ACC112 (cell line): ENCODE data around the gene DCLK1.

Experiments
- H2AFZ ChIP-seq: fragments of 200-600 bp; sonication (generic); one replicate; pipeline ENCODE4 v1.6.0; 2017; ENCODE audit warnings: antibody characterized with exemption, low read length; ENCODE audit not compliant: unreplicated experiment
- H3K27ac ChIP-seq: fragments of 200-600 bp; sonication (generic); 2 replicates; pipeline ENCODE4 v1.5.1; 2014; ENCODE audit warnings: low read depth, mild to moderate bottlenecking, antibody characterized with exemption, low read length, moderate library complexity
- H3K27me3 ChIP-seq: fragments of 200-600 bp; sonication (generic); 2 replicates; pipeline ENCODE4 v1.6.1; 2014; ENCODE audit warnings: mild to moderate bottlenecking, antibody characterized with exemption, low read length, moderate library complexity, mixed read lengths; ENCODE audit not compliant: insufficient read depth
- H3K36me3 ChIP-seq: fragments of 200-600 bp; sonication (generic); 2 replicates; pipeline ENCODE4 v1.6.1; 2016; ENCODE audit warnings: mild to moderate bottlenecking, antibody characterized with exemption, low read length, moderate library complexity, mixed read lengths; ENCODE audit not compliant: insufficient read depth
- H3K4me1 ChIP-seq: fragments of 200-600 bp; sonication (generic); one replicate; pipeline ENCODE4 v1.6.1; 2016; ENCODE audit warnings: low read length, mixed read lengths; ENCODE audit not compliant: insufficient read depth, unreplicated experiment, control insufficient read depth
- H3K4me3 ChIP-seq: fragments of 200-600 bp; sonication (generic); 2 replicates; pipeline ENCODE4 v1.5.1; 2014; ENCODE audit warnings: mild to moderate bottlenecking, low read depth, low read length
- H3K79me2 ChIP-seq: fragments of 200-600 bp; sonication (generic); one replicate; pipeline ENCODE4 v1.6.0; 2016; ENCODE audit warnings: low read length; ENCODE audit not compliant: control insufficient read depth, unreplicated experiment, insufficient read depth

The DCLK1 gene

DNA sequence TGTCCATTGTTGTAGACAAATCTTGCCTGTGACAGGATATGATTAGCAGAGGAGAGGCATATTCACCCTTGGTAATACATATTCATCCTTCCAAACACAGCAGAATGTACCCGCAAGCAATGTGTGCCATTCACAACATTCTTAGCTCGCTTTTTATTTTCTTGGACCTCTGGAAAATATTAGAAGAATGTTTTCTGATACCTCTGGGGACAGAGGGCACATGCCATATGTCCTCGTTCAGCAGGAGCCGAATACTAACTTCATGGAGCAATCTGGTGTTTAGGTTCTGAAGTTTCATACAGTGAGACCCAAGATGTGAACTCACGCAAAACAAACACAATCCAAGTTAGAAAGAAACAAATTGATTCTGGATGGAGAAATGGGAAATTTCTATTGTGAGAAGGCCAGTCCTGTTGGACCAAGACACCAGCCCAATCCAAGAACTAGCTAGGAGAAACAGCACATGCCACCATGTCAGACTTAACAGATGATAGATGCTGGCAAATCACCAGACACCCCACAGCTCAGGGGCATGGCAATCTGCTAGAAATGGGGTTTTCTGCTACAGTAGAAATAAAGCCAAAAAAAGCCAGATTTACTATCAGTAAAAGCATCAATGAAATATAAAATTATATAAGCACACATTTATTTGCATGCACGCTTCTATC is 297.4 kb downstream of the DCLK1 start:
- Histone ChIP-seq H3K4me1 (peaks cover 9% of the 10 kb centered on the region), H3K79me2 (no peaks in the 10 kb centered on the region), H3K4me3 (no peak overlapping the region), H3K27me3 (no peaks in the 10 kb centered on the region), H2AFZ (no peak overlapping the region), H3K36me3 (no peaks in the 10 kb centered on the region), H3K27ac (no peak overlapping the region)

DNA sequence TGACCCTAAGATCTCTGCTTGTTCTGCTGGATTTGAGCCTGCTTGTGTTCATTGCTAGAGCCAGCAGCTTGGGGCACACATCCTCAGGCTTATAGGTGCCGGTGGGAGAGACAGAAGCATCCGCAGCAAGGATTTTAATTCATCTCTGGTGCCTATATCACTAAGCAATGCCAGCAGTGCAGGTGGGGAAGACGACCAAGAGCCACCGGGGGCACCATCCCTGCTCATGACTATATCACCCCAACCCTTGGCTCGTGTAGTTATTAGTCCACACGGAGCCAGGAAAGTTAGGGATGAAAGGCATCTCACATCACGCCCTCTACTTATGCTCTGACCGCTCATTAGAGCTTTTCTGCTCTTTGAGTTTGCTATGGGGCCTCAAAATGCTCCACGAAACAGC is 298.2 kb downstream of the DCLK1 start:
- Histone ChIP-seq H3K36me3 (no peaks in the 10 kb centered on the region), H2AFZ (no peak overlapping the region), H3K4me3 (no peak overlapping the region), H3K4me1 (peaks cover 1% of the 10 kb centered on the region), H3K27ac (no peak overlapping the region), H3K79me2 (no peaks in the 10 kb centered on the region), H3K27me3 (no peaks in the 10 kb centered on the region)

- no peak overlapping the region for H3K27ac ChIP-seq
- H3K27me3 ChIP-seq = no peaks in the 10 kb centered on the region
- no peaks in the 10 kb centered on the region for H3K36me3 ChIP-seq
- no peaks in the 10 kb centered on the region for H3K4me1 ChIP-seq
- no peaks in the 10 kb centered on the region for H3K79me2 ChIP-seq
- H2AFZ ChIP-seq = no peak overlapping the region
- H3K4me3 ChIP-seq = no peak overlapping the region
These were observed 298.6 kb downstream of the DCLK1 start for GRCh38 chr13:35832551-35832950.

- Histone ChIP-seq H3K4me3 (no peak overlapping the region), H3K27me3 (no peaks in the 10 kb centered on the region), H3K4me1 (no peaks in the 10 kb centered on the region), H3K36me3 (no peaks in the 10 kb centered on the region), H3K79me2 (no peaks in the 10 kb centered on the region), H2AFZ (no peak overlapping the region), H3K27ac (no peak overlapping the region)
These were observed 300.2 kb downstream of the DCLK1 start for GRCh38 chr13:35830850-35831450.

GRCh38 chr13:35826626-35827254 is 304.4 kb downstream of the DCLK1 start:
- Histone ChIP-seq H3K79me2 (no peaks in the 10 kb centered on the region), H3K27ac (no peak overlapping the region), H3K27me3 (no peaks in the 10 kb centered on the region), H3K4me1 (no peaks in the 10 kb centered on the region), H2AFZ (no peak overlapping the region), H3K4me3 (no peak overlapping the region), H3K36me3 (no peaks in the 10 kb centered on the region)

DNA sequence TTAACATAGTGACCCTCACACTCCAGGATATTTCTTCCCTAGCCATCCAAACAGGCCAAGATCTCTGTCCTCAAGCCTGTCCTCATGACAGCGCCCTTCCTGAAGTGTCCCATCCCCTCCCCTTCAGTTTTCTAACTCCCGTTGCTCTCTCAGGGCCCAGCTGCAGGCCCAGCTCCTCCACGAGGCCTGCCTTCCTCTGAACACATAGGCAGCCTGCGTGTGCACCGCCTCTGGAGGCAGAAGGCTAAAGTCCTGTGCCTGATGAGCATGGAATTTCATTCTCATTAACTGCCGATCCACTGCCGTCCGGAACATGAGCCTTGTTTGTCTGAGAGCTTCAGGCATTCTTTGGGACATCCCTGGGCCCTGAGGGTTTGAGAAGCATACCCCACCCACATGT is 306.4 kb downstream of the DCLK1 start:
- no peak overlapping the region for H3K4me3 ChIP-seq
- H3K27ac ChIP-seq = no peak overlapping the region
- H2AFZ ChIP-seq = no peak overlapping the region
- no peaks in the 10 kb centered on the region for H3K27me3 ChIP-seq
- no peaks in the 10 kb centered on the region for H3K79me2 ChIP-seq
- H3K36me3 ChIP-seq = no peaks in the 10 kb centered on the region
- H3K4me1 ChIP-seq = no peaks in the 10 kb centered on the region

DNA sequence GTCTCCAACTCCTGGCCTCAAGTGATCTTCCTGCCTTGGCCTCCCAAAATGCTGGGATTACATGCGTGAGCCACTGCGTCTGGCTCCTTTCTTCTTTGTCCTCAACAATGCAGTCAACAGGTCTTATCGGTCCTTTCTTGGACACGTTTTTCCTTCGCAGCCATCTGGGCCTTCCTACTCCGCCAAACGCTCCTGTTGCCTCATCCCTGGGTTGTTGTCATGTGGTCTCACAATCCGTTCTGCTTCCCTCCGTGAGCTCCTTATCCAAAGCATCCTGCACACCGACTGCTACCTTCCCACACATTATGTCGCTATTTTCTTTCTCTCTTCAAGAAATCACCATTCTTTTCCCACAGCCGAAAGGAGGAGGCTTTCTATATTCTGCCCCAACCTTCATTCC is 306.8 kb downstream of the DCLK1 start:
- no peak overlapping the region for H3K4me3 ChIP-seq
- no peaks in the 10 kb centered on the region for H3K27me3 ChIP-seq
- no peak overlapping the region for H3K27ac ChIP-seq
- no peaks in the 10 kb centered on the region for H3K4me1 ChIP-seq
- H3K36me3 ChIP-seq = no peaks in the 10 kb centered on the region
- no peaks in the 10 kb centered on the region for H3K79me2 ChIP-seq
- H2AFZ ChIP-seq = no peak overlapping the region

DNA sequence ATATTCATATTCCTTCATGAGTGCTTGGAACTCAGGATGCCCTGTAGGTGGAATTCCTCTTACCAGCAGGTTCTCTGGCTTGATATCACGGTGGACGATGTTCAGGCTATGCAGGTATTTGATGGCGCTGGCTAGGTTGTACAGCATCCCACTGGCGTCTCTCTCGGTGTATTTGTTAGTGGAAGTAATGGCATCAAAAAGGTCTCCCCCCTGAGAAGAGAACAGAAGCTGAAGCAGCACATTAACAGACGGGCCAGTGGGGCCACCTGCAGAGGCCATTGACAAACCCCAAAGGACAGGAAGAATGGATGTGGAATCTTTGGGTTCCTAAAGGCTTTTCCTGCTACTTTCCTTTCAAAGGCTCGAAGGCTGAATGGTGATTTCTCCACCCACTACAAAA is 308.5 kb downstream of the DCLK1 start:
- no peaks in the 10 kb centered on the region for H3K27me3 ChIP-seq
- H3K27ac ChIP-seq = no peak overlapping the region
- no peaks in the 10 kb centered on the region for H3K36me3 ChIP-seq
- no peak overlapping the region for H3K4me3 ChIP-seq
- no peaks in the 10 kb centered on the region for H3K4me1 ChIP-seq
- H2AFZ ChIP-seq = no peak overlapping the region
- H3K79me2 ChIP-seq = no peaks in the 10 kb centered on the region

DNA sequence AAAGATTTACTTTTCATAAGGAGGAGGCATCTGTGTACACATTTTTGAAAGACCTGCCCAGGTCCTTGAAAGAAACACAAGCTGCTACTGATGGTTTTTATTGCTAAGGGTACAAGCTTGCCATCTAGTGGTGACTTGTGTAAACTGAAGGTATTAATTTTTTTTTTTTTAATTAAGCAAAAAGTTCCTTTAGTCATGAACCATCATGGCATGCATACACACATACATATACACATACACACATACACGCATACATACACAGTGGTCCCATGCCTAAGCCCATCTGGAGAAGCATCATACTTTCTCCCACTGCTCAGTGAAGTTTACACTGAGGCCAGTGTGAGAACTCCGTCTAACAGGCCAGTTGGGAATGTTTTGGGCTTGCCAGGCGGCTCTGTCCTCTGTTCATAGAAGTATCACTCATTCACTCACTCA is 312.5 kb downstream of the DCLK1 start:
- no peaks in the 10 kb centered on the region for H3K27me3 ChIP-seq
- no peaks in the 10 kb centered on the region for H3K79me2 ChIP-seq
- H3K4me1 ChIP-seq = no peaks in the 10 kb centered on the region
- no peak overlapping the region for H2AFZ ChIP-seq
- no peaks in the 10 kb centered on the region for H3K36me3 ChIP-seq
- no peak overlapping the region for H3K4me3 ChIP-seq
- H3K27ac ChIP-seq = no peak overlapping the region

DNA sequence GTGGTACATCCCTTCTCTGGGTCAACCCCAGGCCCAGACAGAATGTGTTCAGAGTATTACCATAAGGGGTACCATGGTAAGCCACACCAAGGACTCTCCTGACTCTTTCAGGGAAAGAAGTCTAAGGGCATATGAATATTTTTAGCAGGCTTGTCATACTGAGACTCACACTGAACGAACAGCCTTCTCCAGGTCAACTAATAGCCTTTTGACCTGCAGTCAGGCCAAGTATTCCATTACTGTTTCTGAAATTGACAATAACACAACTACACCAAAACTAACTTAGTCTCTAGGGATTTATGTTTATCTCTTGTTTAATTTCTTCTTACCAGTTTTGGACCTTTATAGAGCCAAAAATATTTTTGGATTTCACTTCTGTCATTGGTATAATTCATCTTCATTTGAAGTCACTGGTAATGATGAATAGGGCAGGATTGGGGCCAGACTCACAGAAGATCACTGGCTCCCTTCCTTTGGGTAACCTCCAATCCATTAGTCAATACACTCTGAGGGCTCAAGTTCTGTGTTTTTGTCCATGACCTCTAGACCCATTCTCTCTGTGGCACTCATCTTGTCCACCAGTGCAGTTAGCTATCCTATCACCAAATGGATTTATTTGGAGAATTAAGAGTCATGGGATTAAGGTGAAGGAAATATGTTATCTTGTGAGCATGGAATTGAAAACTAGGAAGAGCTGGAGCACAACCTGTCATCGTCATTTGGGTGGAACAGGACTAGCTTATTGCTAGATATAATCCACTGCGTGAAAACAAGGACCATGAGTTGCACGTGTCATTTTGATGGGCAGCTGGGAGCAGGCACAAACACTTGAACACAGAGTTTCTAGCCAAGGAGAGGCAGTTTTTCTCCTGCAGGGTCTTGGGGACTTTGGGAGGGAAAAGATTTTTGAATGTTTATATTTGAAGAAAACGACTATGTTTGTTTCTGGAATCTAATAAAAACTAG is 313.3 kb downstream of the DCLK1 start:
- no peaks in the 10 kb centered on the region for H3K79me2 ChIP-seq
- no peak overlapping the region for H2AFZ ChIP-seq

More for the DNA sequence above, 313.3 kb downstream of the DCLK1 start:
- Histone ChIP-seq H3K36me3 (no peaks in the 10 kb centered on the region), H3K27ac (no peak overlapping the region), H3K27me3 (no peaks in the 10 kb centered on the region), H3K4me3 (no peak overlapping the region), H3K4me1 (no peaks in the 10 kb centered on the region)
